OCI-LY7 (cell line): ENCODE results near the gene SH2D1B. TPM values are rescaled to one million over a fixed set of nuclear protein-coding genes. Genes with fewer than 3 reads are reported as not detected.

Experiments used
- BruUV-seq: library from RNA; stranded (reverse); fragments of 400-500 nt; replicated peaks from 2 replicates; lab custom pipeline; 2021; lab: Mats Ljungman, UMichigan
- CTCF ChIA-PET: fragments of 300-600 bp; sonication (Branson Sonifier 250); formaldehyde crosslinking; loops from one replicate; lab custom pipeline; 2022; ENCODE audit warnings: antibody characterized with exemption; ENCODE audit not compliant: unreplicated experiment; lab: Charles Lee
- POLR2A ChIA-PET: fragments of 300-600 bp; sonication (Branson Sonifier 250); formaldehyde crosslinking; loops from one replicate; lab custom pipeline; 2022; ENCODE audit warnings: antibody characterized with exemption; lab: Charles Lee
- DNase-seq: peaks from one replicate; pipeline ENCODE4 v3.0.0-alpha.2; 2015; ENCODE audit warnings: low spot score
- H2AFZ ChIP-seq: fragments of 200-600 bp; sonication (generic), shearing (Covaris generic); 2 replicates; pipeline ENCODE4 v1.6.1; 2014; ENCODE audit warnings: mild to moderate bottlenecking, antibody characterized with exemption, low read length, moderate library complexity
- H3K27ac ChIP-seq: fragments of 200-600 bp; sonication (generic); 2 replicates; pipeline ENCODE4 v1.5.1; 2014; ENCODE audit warnings: mixed run types, low read depth, mild to moderate bottlenecking, moderate library complexity, low read length, inconsistent platforms; ENCODE audit not compliant: poor library complexity, severe bottlenecking
- H3K36me3 ChIP-seq: fragments of 200-600 bp; sonication (generic); 2 replicates; pipeline ENCODE4 v1.6.1; 2014; ENCODE audit warnings: mild to moderate bottlenecking, antibody characterized with exemption, low read length, moderate library complexity, mixed read lengths; ENCODE audit not compliant: insufficient read depth
- H3K4me1 ChIP-seq: fragments of 200-600 bp; sonication (generic); 2 replicates; pipeline ENCODE4 v1.5.1; 2014; ENCODE audit warnings: mild to moderate bottlenecking, low read length; ENCODE audit not compliant: insufficient read depth, poor library complexity, severe bottlenecking
- H3K4me2 ChIP-seq: fragments of 200-600 bp; sonication (generic); 2 replicates; pipeline ENCODE4 v1.6.1; 2014; ENCODE audit warnings: mild to moderate bottlenecking, low read length
- H3K4me3 ChIP-seq: fragments of 200-600 bp; sonication (generic); 2 replicates; pipeline ENCODE4 v1.5.1; 2014; ENCODE audit warnings: mild to moderate bottlenecking, low read depth, low read length; ENCODE audit not compliant: poor library complexity, severe bottlenecking
- H3K79me2 ChIP-seq: fragments of 200-600 bp; sonication (generic); 2 replicates; pipeline ENCODE4 v1.6.1; 2016; ENCODE audit warnings: low read depth, mild to moderate bottlenecking, low read length, moderate library complexity, mixed read lengths; ENCODE audit not compliant: insufficient read depth
- H3K9me2 ChIP-seq: fragments of 200-600 bp; sonication (generic); 2 replicates; pipeline ENCODE4 v1.6.1; 2016; ENCODE audit warnings: mild to moderate bottlenecking, low read length, mixed read lengths; ENCODE audit not compliant: insufficient read depth
- H3K9me3 ChIP-seq: fragments of 200-600 bp; sonication (generic); 2 replicates; pipeline ENCODE4 v1.6.1; 2014; ENCODE audit warnings: mild to moderate bottlenecking, mixed run types, low read length, mixed read lengths
- H4K20me1 ChIP-seq: fragments of 200-600 bp; sonication (generic); 2 replicates; pipeline ENCODE4 v1.6.1; 2014; ENCODE audit warnings: mild to moderate bottlenecking, antibody characterized with exemption, low read length, moderate library complexity, mixed read lengths; ENCODE audit not compliant: insufficient read depth
- EZH2phosphoT487 ChIP-seq: fragments of 200-600 bp; sonication (generic); IDR thresholded peaks from 2 replicates; pipeline ENCODE4 v1.6.1; 2018; ENCODE audit warnings: low read depth, borderline replicate concordance, mild to moderate bottlenecking, mixed run types, antibody characterized with exemption, low read length, moderate library complexity, mixed read lengths
- intact Hi-C: fragments of 100-400 bp; cut with micrococcal nuclease; formaldehyde crosslinking; loops from one replicate; pipeline ENCODE4 v1.10.0; 2022; ENCODE audit not compliant: unreplicated experiment
- total RNA-seq, 2 experiments: library from RNA; depleted of rRNA in 1 of 2; stranded (reverse); fragments of >200 nt in 1 of 2; shearing (Covaris generic) in 1 of 2; gene quantifications; 2 replicates each; pipeline ENCODE4 v1.2.3, GENCODE V29; 2014 to 2022
- TF ChIP-seq, protein P1 (sequence below): fragments of 200-600 bp; sonication (generic); conservative IDR thresholded peaks from 2 replicates; pipeline ENCODE4 v1.5.1; 2014; ENCODE audit warnings: mild to moderate bottlenecking, antibody characterized with exemption, low read length, moderate library complexity, mixed read lengths

The SH2D1B gene
- total RNA-seq, 2 experiments from 2014 or later, result not detected

DNA sequence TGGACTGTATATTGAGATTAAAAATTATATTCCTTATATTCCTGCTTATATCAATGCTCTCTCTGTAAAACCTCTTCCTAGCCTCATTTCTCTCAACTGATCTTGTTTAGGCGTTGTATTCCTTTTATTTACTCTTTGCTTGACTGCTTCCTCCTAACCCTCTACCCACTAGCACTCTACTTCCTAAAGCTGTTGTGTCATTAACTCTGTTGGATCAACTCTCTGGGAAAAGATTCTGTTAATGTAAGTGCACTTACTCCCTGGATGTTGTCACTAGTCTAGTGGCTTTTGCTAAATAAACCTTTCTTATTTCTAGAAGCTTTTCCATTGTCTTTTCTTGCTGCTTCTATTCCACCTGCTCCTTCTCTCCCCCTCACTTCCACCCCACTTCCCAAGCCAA is 41.8 kb downstream of the SH2D1B start:
- TF ChIP-seq, protein P1, sequence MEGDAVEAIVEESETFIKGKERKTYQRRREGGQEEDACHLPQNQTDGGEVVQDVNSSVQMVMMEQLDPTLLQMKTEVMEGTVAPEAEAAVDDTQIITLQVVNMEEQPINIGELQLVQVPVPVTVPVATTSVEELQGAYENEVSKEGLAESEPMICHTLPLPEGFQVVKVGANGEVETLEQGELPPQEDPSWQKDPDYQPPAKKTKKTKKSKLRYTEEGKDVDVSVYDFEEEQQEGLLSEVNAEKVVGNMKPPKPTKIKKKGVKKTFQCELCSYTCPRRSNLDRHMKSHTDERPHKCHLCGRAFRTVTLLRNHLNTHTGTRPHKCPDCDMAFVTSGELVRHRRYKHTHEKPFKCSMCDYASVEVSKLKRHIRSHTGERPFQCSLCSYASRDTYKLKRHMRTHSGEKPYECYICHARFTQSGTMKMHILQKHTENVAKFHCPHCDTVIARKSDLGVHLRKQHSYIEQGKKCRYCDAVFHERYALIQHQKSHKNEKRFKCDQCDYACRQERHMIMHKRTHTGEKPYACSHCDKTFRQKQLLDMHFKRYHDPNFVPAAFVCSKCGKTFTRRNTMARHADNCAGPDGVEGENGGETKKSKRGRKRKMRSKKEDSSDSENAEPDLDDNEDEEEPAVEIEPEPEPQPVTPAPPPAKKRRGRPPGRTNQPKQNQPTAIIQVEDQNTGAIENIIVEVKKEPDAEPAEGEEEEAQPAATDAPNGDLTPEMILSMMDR, result no peak
- no peak for TF ChIP-seq EZH2phosphoT487
- CTCF ChIA-PET, result no interaction called here
- Histone ChIP-seq H3K9me2 (no peaks in the 10 kb centered on the region), H3K27ac (no peak overlapping the region), H3K36me3 (no peaks in the 10 kb centered on the region), H2AFZ (no peak overlapping the region), H3K4me2 (no peak overlapping the region), H3K4me3 (no peak overlapping the region), H3K9me3 (no peaks in the 10 kb centered on the region), H4K20me1 (no peaks in the 10 kb centered on the region), H3K4me1 (no peaks in the 10 kb centered on the region), H3K79me2 (no peaks in the 10 kb centered on the region)
- intact Hi-C loops, result no loop called here
- no TSS peak for BruUV-seq
- POLR2A ChIA-PET, result interaction anchor here (0.6 kb wide), 1 partner anchor 253 kb away, joined by 4 read pairs; no protein-coding TSS in a partner anchor
- DNase-seq, result no peak

DNA sequence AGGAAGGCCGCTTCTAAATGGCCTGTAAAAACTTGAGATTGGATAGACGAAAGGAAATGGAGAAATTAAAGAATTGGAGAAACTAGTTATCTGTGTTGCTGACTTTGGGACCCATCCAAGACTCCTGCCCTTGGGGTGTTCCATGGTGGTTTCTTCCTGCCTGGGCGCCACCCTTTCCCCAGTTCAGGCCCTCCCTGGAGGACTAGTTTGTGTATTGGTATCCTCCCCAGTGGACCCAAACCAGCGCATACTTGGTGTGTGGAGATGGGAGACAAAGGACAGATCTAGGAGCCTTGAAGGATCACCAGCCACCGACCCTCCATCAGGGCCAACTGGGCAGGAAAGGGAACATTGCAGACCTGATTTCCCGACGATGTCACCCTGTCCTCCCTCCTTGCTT is 42.4 kb downstream of the SH2D1B start:
- no peak overlapping the region for H2AFZ ChIP-seq
- no peaks in the 10 kb centered on the region for H4K20me1 ChIP-seq
- ChIA-PET CTCF (no interaction called here), POLR2A (no interaction called here)
- no peaks in the 10 kb centered on the region for H3K9me3 ChIP-seq
- H3K4me1 ChIP-seq, result no peaks in the 10 kb centered on the region
- TF ChIP-seq EZH2phosphoT487, result no peak
- TF ChIP-seq, protein P1, result no peak
- no TSS peak for BruUV-seq
- no peaks in the 10 kb centered on the region for H3K9me2 ChIP-seq
- H3K4me2 ChIP-seq, result no peak overlapping the region
- no peak overlapping the region for H3K4me3 ChIP-seq
- H3K79me2 ChIP-seq, result no peaks in the 10 kb centered on the region
- DNase-seq, result no peak
- H3K27ac ChIP-seq, result no peak overlapping the region
- intact Hi-C loops, result no loop called here
- H3K36me3 ChIP-seq, result no peaks in the 10 kb centered on the region

DNA sequence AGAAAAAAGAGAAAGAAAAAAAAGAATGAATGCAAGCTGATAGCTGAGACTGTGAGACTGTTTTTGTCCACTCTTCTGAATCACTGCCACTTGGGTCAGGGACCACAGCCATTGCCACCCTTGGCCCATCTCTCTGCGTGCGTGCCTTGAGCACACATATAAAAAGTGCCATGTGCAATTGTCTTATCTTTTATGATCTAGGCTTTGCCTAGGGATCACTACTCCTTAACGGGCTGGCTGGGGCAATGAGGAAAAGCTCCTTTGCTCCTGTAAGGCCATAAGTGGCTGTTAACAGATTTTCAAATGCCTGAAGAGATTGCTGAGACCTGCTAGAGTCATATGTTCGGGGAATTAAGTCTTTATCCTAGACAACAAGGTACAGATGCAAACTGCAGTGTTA is 43.5 kb downstream of the SH2D1B start:
- ChIA-PET POLR2A (interaction anchor here (0.9 kb wide), 1 partner anchor 21 kb away, joined by 4 read pairs; no protein-coding TSS in a partner anchor), CTCF (no interaction called here)
- no peak overlapping the region for H2AFZ ChIP-seq
- DNase-seq, result no peak
- H3K9me2 ChIP-seq, result no peaks in the 10 kb centered on the region
- intact Hi-C loops, result no loop called here
- no TSS peak for BruUV-seq
- no peaks in the 10 kb centered on the region for H3K79me2 ChIP-seq
- no peaks in the 10 kb centered on the region for H3K4me1 ChIP-seq
- TF ChIP-seq, protein P1, result no peak
- no peak for TF ChIP-seq EZH2phosphoT487
- H3K9me3 ChIP-seq, result no peaks in the 10 kb centered on the region
- H3K4me3 ChIP-seq, result no peak overlapping the region
- no peak overlapping the region for H3K27ac ChIP-seq
- H4K20me1 ChIP-seq, result no peaks in the 10 kb centered on the region
- no peak overlapping the region for H3K4me2 ChIP-seq
- no peaks in the 10 kb centered on the region for H3K36me3 ChIP-seq
